Activated CD4-positive, alpha-beta memory T cell treated with anti-CD3 and anti-CD28 coated beads, Interleukin-2, amount 10 ng/mL, durations not matched to agents 7 days and 5 days (primary cell): ENCODE data around the gene PRSS50. TPM values are rescaled to one million over a fixed set of nuclear protein-coding genes. Genes with fewer than 3 reads are reported as not detected.

Experiments
- CTCF ChIA-PET: fragments of 350-600 bp; sonication (Branson Sonifier 250); formaldehyde crosslinking; loops from one replicate; lab custom pipeline; 2021; ENCODE audit warnings: antibody characterized with exemption, inconsistent platforms; lab: Charles Lee
- POLR2A ChIA-PET: fragments of 350-600 bp; sonication (Branson Sonifier 250); formaldehyde crosslinking; loops from one replicate; lab custom pipeline; 2021; ENCODE audit warnings: antibody characterized with exemption; lab: Charles Lee
- DNase-seq: peaks from one replicate; pipeline ENCODE4 v3.0.0-alpha.2; 2020
- H3K27ac Mint-ChIP-seq: one replicate; pipeline ENCODE4 v1.8.0; 2021; ENCODE audit warnings: mild to moderate bottlenecking, mixed read lengths
- H3K27me3 Mint-ChIP-seq: one replicate; pipeline ENCODE4 v1.8.0; 2021; ENCODE audit warnings: mixed read lengths
- H3K36me3 Mint-ChIP-seq: one replicate; pipeline ENCODE4 v1.8.0; 2021; ENCODE audit warnings: low read depth, mixed read lengths
- H3K4me1 Mint-ChIP-seq: one replicate; pipeline ENCODE4 v1.8.0; 2021; ENCODE audit warnings: mixed read lengths
- H3K4me3 Mint-ChIP-seq: one replicate; pipeline ENCODE4 v1.8.0; 2021; ENCODE audit warnings: mild to moderate bottlenecking, mixed read lengths
- H3K9me3 Mint-ChIP-seq: one replicate; pipeline ENCODE4 v1.8.0; 2021; ENCODE audit warnings: mixed read lengths
- total RNA-seq, 2 experiments: library from RNA; stranded (reverse); gene quantifications; one replicate each; pipeline ENCODE4 v1.2.3, GENCODE V29; 2021

PRSS50 gene
- total RNA-seq, 2 experiments from 2014 or later, result not detected

- Mint-ChIP-seq H3K4me3 (no peak overlapping the region), H3K9me3 (no peaks in the 10 kb centered on the region), H3K4me1 (peaks cover 3% of the 10 kb centered on the region), H3K27me3 (no peaks in the 10 kb centered on the region), H3K36me3 (no peaks in the 10 kb centered on the region), H3K27ac (no peak overlapping the region)
- ChIA-PET CTCF (interaction anchor here (1.0 to 2.2 kb wide), 3 partner anchors 17 to 186 kb away, joined by 3 to 6 read pairs (median 3); no protein-coding TSS in a partner anchor), POLR2A (no interaction called here)
- no peak for DNase-seq
Measured at GRCh38 chr3:46674031-46674845, 43.4 kb downstream of the PRSS50 start.

DNA sequence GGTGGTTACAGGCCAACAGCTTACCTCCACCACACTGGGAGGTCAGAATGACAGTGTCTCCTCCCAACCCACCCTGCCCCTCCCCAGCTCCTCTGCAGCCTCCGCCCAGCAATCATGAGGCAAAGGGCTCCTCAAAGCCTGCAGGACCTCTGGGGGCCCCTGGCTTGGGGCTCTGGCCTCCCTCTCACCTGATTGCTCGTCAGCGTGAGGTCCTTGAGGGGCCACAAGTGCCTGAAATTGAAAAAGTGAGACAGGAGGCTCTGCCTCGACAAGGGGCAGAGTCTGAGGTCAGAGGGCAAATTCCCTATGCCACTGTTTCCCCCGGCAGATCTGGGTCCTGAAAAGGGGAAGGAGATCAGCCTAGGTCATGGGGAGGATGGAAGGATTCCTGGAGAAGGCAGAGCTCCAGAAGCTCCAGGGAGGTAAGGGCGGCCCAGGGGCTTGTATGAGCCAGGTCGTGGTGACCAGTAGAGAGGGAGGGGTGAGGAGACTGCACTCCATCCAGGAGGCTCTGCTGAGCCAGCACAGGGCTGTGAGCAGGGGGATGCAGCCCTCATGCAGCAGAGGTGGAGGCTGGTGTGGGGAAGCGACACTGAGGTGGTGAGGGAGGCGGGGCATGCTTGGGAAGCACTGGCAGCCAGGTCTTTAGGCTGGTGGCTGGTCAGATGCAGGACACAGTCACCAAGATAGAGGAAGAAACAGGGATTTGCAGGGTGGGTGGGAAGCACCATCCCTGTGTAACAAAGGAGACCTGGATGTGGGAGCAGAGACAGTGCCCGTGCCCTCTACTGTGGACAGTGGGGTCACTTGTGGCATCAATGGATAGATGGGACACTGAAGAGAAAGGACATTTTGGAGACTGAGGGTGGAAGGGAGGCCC is 44.3 kb downstream of the PRSS50 start:
- ChIA-PET CTCF (interaction anchor here (1.0 to 2.2 kb wide), 2 partner anchors 18 to 185 kb away, joined by 3 to 6 read pairs; no protein-coding TSS in a partner anchor), POLR2A (no interaction called here)
- H3K9me3 Mint-ChIP-seq, result no peaks in the 10 kb centered on the region
- no peak overlapping the region for H3K4me3 Mint-ChIP-seq
- no peak overlapping the region for H3K27ac Mint-ChIP-seq
- no peaks in the 10 kb centered on the region for H3K4me1 Mint-ChIP-seq
- no peaks in the 10 kb centered on the region for H3K27me3 Mint-ChIP-seq
- DNase-seq, result no peak
- no peaks in the 10 kb centered on the region for H3K36me3 Mint-ChIP-seq

- H3K27me3 Mint-ChIP-seq, result no peaks in the 10 kb centered on the region
- CTCF ChIA-PET, result no interaction called here
Measured at GRCh38 chr3:46672349-46672695, 45.3 kb downstream of the PRSS50 start.

GRCh38 chr3:46671541-46672348 is 45.9 kb downstream of the PRSS50 start:
- no peaks in the 10 kb centered on the region for H3K36me3 Mint-ChIP-seq
- no peak overlapping the region for H3K4me3 Mint-ChIP-seq
- no peak overlapping the region for H3K27ac Mint-ChIP-seq
- CTCF ChIA-PET, result no interaction called here
- H3K9me3 Mint-ChIP-seq, result no peaks in the 10 kb centered on the region
- no peaks in the 10 kb centered on the region for H3K4me1 Mint-ChIP-seq
- POLR2A ChIA-PET, result no interaction called here
- DNase-seq, result no peak
- no peaks in the 10 kb centered on the region for H3K27me3 Mint-ChIP-seq

More at GRCh38 chr3:46672349-46672695, 45.3 kb downstream of the PRSS50 start:
- no peaks in the 10 kb centered on the region for H3K36me3 Mint-ChIP-seq
- H3K9me3 Mint-ChIP-seq, result no peaks in the 10 kb centered on the region
- H3K4me3 Mint-ChIP-seq, result no peak overlapping the region
- H3K27ac Mint-ChIP-seq, result no peak overlapping the region
- POLR2A ChIA-PET, result no interaction called here
- H3K4me1 Mint-ChIP-seq, result no peaks in the 10 kb centered on the region
- no peak for DNase-seq

DNA sequence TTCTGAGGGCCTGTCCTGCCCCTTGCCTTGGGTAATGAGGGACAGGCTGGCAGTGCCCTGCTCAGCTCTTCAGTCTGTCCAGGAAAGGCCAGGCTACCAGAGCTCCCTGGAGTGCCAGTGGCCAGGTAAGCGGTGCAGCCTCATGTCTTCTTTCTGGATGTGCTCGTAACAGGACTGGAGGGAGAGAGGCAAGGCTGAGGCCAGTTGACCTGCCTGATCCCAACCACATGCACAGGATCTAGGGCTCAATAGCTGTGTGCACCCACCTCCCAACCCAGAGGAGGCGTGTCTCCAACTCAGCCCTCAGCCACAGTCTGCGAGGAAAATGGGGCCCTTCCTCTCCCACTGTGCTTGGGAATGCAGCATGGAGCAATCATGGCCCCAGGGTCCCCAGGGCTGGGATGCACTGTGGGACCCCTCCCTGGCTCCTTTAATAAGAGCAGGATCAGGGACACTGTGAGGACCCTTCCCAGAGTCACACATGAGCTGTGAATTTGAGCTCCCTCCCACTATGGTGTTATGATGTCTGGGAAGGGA is 46.7 kb downstream of the PRSS50 start:
- Mint-ChIP-seq H3K9me3 (no peaks in the 10 kb centered on the region), H3K36me3 (no peaks in the 10 kb centered on the region), H3K27ac (no peak overlapping the region), H3K4me3 (no peak overlapping the region), H3K27me3 (no peaks in the 10 kb centered on the region), H3K4me1 (no peaks in the 10 kb centered on the region)
- DNase-seq, result no peak
- ChIA-PET POLR2A (no interaction called here), CTCF (no interaction called here)

- ChIA-PET CTCF (interaction anchor here (0.6 kb wide), 1 partner anchor 17 kb away, joined by 3 read pairs; no protein-coding TSS in a partner anchor), POLR2A (no interaction called here)
- no peaks in the 10 kb centered on the region for H3K27me3 Mint-ChIP-seq
- no peak for DNase-seq
- no peaks in the 10 kb centered on the region for H3K9me3 Mint-ChIP-seq
- H3K27ac Mint-ChIP-seq, result no peak overlapping the region
- H3K4me3 Mint-ChIP-seq, result no peak overlapping the region
- H3K4me1 Mint-ChIP-seq, result no peaks in the 10 kb centered on the region
- no peaks in the 10 kb centered on the region for H3K36me3 Mint-ChIP-seq
Measured at GRCh38 chr3:46670000-46670890, 47.4 kb downstream of the PRSS50 start.

DNA sequence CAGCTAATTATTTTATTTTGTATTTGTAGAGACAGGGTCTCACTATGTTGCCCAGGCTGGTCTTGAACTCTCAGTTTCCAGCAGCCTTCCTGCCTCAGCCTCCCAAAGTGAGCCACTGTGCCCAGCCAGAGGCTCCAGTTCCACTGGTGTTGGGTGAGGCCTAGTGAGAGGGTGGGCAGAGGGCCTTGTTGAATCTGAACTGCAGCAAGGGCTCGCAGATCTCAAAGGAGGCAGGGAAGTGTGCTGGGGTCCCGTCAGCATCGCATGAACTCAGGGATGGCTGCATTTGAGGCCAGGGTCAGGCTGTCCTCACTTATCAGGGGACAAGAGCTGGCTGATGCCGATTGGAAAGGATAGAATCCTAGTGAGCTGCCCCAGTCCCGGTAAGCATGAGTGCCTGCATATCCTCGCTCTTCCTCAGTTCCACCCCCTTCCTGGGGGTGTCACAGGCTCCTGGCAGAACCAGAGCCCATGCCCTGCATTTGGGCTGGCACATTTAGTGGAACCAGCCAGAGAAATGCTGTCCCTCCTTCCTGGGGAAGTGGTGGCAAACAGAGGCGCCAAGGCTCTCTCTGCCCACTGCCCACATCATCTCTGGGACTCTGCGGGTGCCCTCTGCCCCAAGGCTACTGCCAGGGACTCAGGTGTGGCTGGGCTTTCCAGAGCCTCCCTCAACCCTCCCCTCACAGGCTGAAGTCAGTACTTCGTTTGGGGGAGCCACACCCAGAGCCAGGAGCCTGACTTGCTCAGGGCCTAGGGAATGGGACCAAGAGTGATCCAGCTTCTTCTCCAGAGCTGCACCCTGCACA is 48.3 kb downstream of the PRSS50 start:
- Mint-ChIP-seq H3K4me3 (no peak overlapping the region), H3K9me3 (no peaks in the 10 kb centered on the region), H3K27me3 (no peaks in the 10 kb centered on the region), H3K36me3 (no peaks in the 10 kb centered on the region), H3K27ac (no peak overlapping the region), H3K4me1 (no peaks in the 10 kb centered on the region)
- CTCF ChIA-PET, result interaction anchor here (0.6 kb wide), 1 partner anchor 16 kb away, joined by 3 read pairs; no protein-coding TSS in a partner anchor
- POLR2A ChIA-PET, result no interaction called here
- no peak for DNase-seq

GRCh38 chr3:46668591-46668990 is 49.1 kb downstream of the PRSS50 start:
- H3K4me3 Mint-ChIP-seq, result no peak overlapping the region
- DNase-seq, result no peak
- H3K36me3 Mint-ChIP-seq, result no peaks in the 10 kb centered on the region
- no peaks in the 10 kb centered on the region for H3K9me3 Mint-ChIP-seq
- no peaks in the 10 kb centered on the region for H3K27me3 Mint-ChIP-seq
- ChIA-PET POLR2A (no interaction called here), CTCF (no interaction called here)
- no peaks in the 10 kb centered on the region for H3K4me1 Mint-ChIP-seq
- H3K27ac Mint-ChIP-seq, result no peak overlapping the region

DNA sequence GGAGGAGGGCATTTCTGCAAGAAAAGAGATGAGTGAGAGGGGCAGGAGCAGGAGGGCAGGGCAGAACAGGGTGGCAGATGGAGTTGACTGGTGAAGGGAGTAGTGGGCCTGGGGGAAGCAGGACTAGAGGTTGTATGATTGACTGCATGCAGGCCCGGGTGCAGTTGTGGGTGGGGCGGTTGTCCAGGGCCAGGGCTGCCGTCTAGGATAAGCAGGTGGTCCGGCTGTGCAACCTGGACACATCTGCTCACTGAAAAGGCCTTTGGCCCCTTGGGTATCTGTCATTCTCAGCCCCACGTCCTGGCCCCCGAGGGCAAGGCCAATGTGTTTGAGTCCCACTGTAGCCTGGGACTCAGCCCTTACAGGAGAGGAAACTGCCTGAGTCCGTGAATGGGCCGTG is 49.6 kb downstream of the PRSS50 start:
- no peak for DNase-seq
- Mint-ChIP-seq H3K27me3 (no peaks in the 10 kb centered on the region), H3K36me3 (no peaks in the 10 kb centered on the region), H3K9me3 (no peaks in the 10 kb centered on the region), H3K4me1 (no peaks in the 10 kb centered on the region), H3K27ac (no peak overlapping the region), H3K4me3 (no peak overlapping the region)
- CTCF ChIA-PET, result no interaction called here
- POLR2A ChIA-PET, result no interaction called here

DNA sequence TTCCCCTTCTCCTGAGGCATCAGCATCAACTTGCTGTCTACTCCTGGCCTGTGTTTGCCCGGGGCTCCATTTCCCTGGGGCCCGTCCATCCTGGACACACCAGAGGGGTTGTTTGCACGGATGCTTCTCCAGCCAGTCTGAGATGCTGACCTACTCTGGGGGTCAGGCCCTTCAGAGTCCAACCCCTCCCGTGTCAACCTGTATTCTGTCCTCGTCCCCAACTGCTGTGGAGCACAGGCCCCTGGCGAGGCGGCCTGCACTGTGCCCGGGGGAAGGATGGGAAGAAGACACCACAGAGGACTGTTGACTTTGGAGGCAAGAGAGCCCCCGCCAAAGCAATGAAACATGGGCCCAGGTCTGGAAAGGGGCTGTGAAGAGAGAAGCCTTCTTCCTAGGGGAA is 50.0 kb downstream of the PRSS50 start:
- POLR2A ChIA-PET, result no interaction called here
- Mint-ChIP-seq H3K4me3 (no peak overlapping the region), H3K27me3 (no peaks in the 10 kb centered on the region), H3K9me3 (no peaks in the 10 kb centered on the region), H3K4me1 (no peaks in the 10 kb centered on the region), H3K27ac (no peak overlapping the region), H3K36me3 (no peaks in the 10 kb centered on the region)
- no peak for DNase-seq
- CTCF ChIA-PET, result no interaction called here

DNA sequence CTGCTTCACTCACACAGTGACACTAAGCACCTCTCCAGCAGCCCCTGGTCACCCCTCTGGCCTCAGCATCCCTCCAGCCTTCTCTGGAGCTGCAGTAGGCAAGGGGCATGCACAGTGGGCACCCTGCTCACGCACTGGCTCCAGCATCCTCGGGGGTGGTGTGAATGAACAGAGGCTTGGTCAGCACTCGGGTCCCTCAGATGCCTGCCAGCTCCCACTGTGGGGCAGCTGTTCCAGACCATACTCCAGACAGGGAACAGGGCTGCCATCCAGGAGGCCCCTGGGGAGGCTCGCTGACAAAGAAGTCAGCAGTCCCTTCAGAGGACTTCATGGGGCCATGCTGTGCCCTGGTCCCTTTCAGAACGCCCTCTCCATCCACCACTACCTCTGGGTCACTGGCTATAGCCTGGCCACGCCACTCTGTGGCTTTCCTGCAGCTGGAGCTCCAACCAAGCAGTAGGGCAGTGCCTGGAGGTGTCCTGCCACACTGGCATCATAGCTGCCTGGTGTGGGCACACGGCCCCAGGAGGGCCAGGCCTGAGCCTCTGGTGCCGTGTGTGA is 50.5 kb downstream of the PRSS50 start:
- H3K4me3 Mint-ChIP-seq, result no peak overlapping the region
- no peak overlapping the region for H3K27ac Mint-ChIP-seq
- H3K36me3 Mint-ChIP-seq, result no peaks in the 10 kb centered on the region
- no peaks in the 10 kb centered on the region for H3K9me3 Mint-ChIP-seq
- ChIA-PET POLR2A (no interaction called here), CTCF (no interaction called here)
- H3K4me1 Mint-ChIP-seq, result no peaks in the 10 kb centered on the region
- DNase-seq, result no peak
- peaks cover 2% of the 10 kb centered on the region for H3K27me3 Mint-ChIP-seq
